ENCODE data around the gene SCAMP3.

Gene SCAMP3

DNA sequence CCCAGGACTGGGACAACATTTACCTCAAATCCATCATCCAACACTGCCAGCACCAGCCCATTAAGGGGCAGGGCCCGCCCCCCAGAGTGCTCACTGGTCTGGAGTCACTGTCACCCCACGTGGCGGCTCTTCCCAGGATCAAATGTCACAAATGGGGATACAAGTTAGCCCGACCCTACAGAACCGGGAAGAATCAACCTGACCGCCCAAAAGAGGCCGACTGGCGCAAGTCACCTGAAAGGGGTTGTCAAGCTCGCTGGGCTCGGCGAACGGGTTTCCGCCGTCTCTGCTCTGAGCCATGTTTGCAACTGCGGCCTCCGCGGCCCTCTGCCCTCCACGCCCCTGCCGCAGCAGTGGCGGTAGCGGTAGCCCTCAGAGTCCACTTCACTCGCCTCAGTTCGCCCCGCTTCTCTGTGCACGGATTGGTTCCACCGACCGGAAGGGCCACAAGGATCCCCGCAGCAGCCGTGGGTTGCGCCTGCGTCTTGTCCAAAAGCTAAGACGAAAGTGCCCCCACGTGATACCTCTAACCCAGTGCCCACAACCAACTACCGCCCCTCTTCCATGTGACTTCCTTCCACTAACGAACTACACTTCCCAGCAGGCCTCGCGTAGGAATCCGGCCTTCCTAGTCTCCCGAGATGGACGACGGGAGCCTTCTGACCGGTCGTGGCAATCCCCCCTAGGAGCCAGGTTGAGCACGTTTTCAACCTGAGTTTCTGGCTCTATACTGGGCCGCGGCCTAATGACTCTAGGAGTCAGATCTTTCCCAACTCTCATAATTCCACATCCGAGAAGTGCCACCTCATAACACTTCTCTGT lies at the start of gene SCAMP3:
Gene SCAMP3, minus strand, starts transcription at position 509 of the 822 bp plus-strand sequence. Its CDS starts 209 bp downstream, at position 300.
- Mint-ChIP-seq H3K27ac (peak within 1 kb of the TSS; percentile 89), H3K4me3 (peak within 1 kb of the TSS; percentile 96), H3K4me1 (ENCODE audit: low read depth) (peaks cover 21% of the 10 kb centered on the region), H3K36me3 (ENCODE audit: low read depth) (peaks cover 64% of the 10 kb centered on the region), H3K27me3 (ENCODE audit: low read depth) (no peaks in the 10 kb centered on the region), H3K9me3 (no peaks in the 10 kb centered on the region)
- DNase-seq (ENCODE audit: low spot score), result peak; percentile 92

DNA sequence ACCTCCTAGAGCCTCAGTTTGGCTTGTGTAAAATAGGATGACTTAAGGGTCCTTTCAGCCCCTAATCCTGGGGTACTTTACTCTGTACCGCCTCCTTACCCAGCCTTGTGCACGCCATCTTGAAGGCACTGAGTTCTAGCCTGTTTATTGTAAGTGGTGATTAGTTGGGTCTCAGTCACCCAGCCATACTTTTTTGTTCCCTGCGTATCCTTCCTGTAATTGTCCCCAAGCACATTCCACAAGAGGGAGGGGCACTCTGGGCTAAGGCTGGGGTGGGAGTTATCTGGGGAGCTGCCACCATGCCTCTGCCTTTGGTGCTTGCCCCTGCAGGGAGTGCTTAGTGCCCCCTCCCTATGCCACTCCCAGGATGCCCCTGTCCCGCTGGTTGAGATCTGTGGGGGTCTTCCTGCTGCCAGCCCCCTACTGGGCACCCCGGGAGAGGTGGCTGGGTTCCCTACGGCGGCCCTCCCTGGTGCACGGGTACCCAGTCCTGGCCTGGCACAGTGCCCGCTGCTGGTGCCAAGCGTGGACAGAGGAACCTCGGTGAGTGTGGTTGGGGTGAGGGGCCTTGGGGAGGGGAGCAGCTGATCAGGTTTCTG lies 47.4 kb upstream of the SCAMP3 start:
- H3K4me1 Mint-ChIP-seq (ENCODE audit: low read depth), result peaks cover 26% of the 10 kb centered on the region
- peak overlapping the region; percentile 95 for H3K27ac Mint-ChIP-seq
- peaks cover 42% of the 10 kb centered on the region for H3K36me3 Mint-ChIP-seq (ENCODE audit: low read depth)
- peak overlapping the region; percentile 98 for H3K4me3 Mint-ChIP-seq
- DNase-seq (ENCODE audit: low spot score), result no peak
- H3K9me3 Mint-ChIP-seq, result no peaks in the 10 kb centered on the region
- H3K27me3 Mint-ChIP-seq (ENCODE audit: low read depth), result no peaks in the 10 kb centered on the region

DNA sequence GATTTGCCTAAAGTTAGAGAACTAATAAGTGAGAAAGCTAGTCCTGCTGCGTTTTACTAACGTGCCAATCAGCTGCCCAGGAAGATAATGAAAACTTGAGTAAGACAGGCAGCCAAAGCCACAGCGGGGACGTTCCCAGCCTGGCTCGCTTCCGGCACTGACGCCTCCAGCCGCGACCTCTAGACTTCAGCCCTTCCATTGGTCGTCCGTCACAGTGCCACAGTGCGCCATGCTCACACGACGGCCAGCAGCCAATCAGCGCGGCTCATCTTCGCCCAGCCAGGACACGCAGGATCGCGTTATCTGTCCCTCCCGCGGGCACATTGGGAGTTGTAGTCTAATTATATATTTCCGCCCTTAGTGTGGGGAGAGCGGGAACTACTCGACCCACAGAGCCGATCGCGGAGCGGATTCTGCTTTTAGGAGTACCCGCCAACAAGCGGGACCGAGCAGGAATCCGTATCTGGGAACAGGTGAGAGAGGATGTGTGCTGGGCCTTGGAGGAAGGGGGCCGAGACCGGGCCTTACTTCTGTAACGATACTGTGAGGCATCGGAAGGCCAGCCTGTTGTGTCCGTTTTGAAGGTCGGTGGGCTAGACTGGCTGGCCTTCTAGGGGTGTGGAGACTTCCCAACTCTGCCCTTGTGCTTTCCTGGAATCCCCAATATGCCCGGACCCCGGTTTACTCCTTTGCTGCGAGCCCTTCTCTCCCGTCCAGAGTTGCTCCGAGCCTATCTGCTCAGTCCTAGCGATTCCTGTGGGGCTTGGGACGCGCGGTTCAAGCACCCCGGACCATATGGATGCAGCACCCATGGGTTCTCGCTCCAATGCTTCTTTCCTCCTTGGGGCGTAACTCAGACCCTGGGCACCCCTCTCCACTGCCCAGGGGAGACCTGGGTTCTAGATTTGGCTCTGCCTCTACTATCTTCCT lies 46.6 kb upstream of the SCAMP3 start, which contains the start of gene FDPS:
Gene FDPS, plus strand, starts transcription at position 374 of the 930 bp plus-strand sequence. CDS start 924 bp downstream, outside the sequence.
- peak; percentile 99 for DNase-seq (ENCODE audit: low spot score)
- no peaks in the 10 kb centered on the region for H3K9me3 Mint-ChIP-seq
- no peaks in the 10 kb centered on the region for H3K27me3 Mint-ChIP-seq (ENCODE audit: low read depth)
- peak within 1 kb of the TSS; percentile 98 for H3K4me3 Mint-ChIP-seq
- peak within 1 kb of the TSS; percentile 95 for H3K27ac Mint-ChIP-seq
- H3K36me3 Mint-ChIP-seq (ENCODE audit: low read depth), result peaks cover 40% of the 10 kb centered on the region
- peaks cover 26% of the 10 kb centered on the region for H3K4me1 Mint-ChIP-seq (ENCODE audit: low read depth)

DNA sequence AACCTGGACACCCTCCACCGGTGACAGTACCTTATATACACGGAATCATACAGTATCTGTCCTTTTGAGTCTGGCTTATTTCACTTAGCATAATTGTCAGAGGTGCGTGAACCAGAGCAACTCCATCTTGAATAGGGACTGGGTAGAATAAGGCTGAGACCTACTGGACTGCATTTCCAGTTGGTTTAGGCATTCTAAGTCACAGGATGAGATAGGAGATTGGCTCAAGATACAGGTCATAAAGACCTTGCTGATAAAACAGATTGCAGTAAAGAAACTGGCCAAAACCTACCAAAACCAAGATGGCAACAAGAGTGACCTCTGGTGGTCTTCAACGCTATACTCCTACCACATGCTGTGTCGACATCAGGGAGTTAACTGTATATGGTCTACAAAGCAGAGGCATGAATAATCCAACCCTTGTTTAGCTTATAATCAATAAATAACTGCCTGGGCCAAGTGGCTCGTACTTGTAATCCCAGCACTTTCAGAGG lies 45.1 kb upstream of the SCAMP3 start:
- Mint-ChIP-seq H3K9me3 (no peaks in the 10 kb centered on the region), H3K27ac (peak overlapping the region; percentile 55), H3K4me1 (ENCODE audit: low read depth) (peaks cover 18% of the 10 kb centered on the region), H3K36me3 (ENCODE audit: low read depth) (peaks cover 28% of the 10 kb centered on the region), H3K27me3 (ENCODE audit: low read depth) (no peaks in the 10 kb centered on the region), H3K4me3 (peak overlapping the region; percentile 42)
- no peak for DNase-seq (ENCODE audit: low spot score)

DNA sequence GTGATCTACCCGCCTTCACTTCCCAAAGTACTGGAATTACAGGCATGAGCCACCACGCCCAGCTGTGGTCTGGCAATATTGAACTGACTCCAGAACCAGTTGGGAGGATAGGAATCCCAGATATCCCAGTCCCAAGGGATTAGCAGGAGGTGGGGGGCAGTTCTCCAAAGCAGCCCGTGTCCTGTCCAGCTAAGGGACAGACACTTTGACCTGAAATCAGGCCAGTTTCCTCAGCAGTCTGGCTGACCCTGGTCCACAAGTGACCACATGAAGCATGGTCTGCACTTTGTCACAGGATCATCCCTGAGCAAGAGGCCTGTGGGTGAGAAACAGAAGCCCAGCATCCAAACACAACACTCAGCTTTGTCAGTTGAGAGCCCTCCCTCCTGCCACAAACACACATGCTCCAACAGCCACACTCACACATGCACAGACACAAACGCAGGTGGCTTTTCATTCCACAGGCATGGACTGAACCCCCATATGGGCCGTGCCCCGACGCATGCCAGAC lies 43.8 kb upstream of the SCAMP3 start:
- H3K27ac Mint-ChIP-seq, result no peak overlapping the region
- no peak for DNase-seq (ENCODE audit: low spot score)
- peaks cover 11% of the 10 kb centered on the region for H3K4me1 Mint-ChIP-seq (ENCODE audit: low read depth)

DNA sequence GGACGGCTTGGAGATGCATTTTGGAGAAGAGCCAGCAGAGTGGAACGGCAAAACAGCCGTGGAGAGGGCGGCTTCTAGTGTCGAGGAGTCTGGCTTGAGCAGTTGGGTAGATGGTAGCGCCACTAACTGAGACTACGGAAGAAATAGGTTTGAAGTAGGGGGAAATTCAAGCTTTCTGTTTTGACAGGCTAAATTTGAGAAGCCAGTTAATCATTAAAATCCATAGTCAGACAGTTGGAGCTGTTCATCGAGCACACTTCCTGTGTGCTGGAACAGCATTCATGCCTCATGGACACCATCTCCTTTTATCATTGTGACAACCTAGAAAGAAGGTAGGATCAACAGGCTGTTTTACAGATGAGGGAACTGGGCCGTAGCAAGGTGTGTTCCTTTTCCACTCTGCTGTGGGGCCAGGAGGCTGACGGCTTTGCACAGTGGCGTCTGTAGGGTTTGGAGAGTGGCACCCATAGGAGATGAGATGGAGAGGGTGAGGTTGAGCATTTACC lies 42.5 kb upstream of the SCAMP3 start:
- H3K4me1 Mint-ChIP-seq (ENCODE audit: low read depth), result no peaks in the 10 kb centered on the region
- H3K36me3 Mint-ChIP-seq (ENCODE audit: low read depth), result peaks cover 6% of the 10 kb centered on the region
- no peaks in the 10 kb centered on the region for H3K27me3 Mint-ChIP-seq (ENCODE audit: low read depth)
- no peaks in the 10 kb centered on the region for H3K9me3 Mint-ChIP-seq
- peak overlapping the region; percentile 22 for H3K27ac Mint-ChIP-seq
- no peak overlapping the region for H3K4me3 Mint-ChIP-seq
- DNase-seq (ENCODE audit: low spot score), result no peak

More for the DNA sequence above, 43.8 kb upstream of the SCAMP3 start:
- H3K4me3 Mint-ChIP-seq, result no peak overlapping the region
- H3K9me3 Mint-ChIP-seq, result no peaks in the 10 kb centered on the region
- H3K27me3 Mint-ChIP-seq (ENCODE audit: low read depth), result no peaks in the 10 kb centered on the region
- H3K36me3 Mint-ChIP-seq (ENCODE audit: low read depth), result peaks cover 18% of the 10 kb centered on the region

DNA sequence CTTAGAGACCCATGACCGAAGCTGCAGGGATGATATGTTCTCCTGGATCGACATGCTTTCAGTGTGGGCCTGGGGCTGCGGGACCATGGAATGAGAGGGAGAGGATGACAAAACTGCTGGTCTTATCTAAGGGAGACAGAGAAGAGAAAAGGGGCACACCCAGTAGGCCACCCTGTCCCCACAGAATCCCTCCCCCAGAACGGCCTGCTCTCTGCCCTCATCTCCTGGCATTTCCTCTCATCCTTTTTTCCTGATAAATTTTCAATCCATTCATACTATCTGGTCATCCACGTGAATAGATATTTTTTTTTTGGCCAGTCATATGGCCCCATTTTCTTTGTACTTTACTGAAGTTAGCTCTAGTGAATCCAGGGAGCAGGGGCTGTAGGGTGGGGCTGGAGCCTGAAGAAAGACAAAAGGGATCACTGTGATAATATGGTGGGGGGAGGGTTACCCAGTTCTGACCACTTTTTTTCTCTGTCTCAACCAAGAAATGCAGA lies 39.2 kb upstream of the SCAMP3 start, which contains the start of gene PKLR:
Gene PKLR, minus strand, starts transcription at position 97 of the 500 bp plus-strand sequence. Its CDS starts 43 bp downstream, at position 54.
- no peak within 1 kb of the TSS for H3K27ac Mint-ChIP-seq
- H3K27me3 Mint-ChIP-seq (ENCODE audit: low read depth), result peaks cover 15% of the 10 kb centered on the region
- H3K4me1 Mint-ChIP-seq (ENCODE audit: low read depth), result peaks cover 5% of the 10 kb centered on the region
- DNase-seq (ENCODE audit: low spot score), result no peak
- H3K36me3 Mint-ChIP-seq (ENCODE audit: low read depth), result no peaks in the 10 kb centered on the region
- no peak within 1 kb of the TSS for H3K4me3 Mint-ChIP-seq
- no peaks in the 10 kb centered on the region for H3K9me3 Mint-ChIP-seq

DNA sequence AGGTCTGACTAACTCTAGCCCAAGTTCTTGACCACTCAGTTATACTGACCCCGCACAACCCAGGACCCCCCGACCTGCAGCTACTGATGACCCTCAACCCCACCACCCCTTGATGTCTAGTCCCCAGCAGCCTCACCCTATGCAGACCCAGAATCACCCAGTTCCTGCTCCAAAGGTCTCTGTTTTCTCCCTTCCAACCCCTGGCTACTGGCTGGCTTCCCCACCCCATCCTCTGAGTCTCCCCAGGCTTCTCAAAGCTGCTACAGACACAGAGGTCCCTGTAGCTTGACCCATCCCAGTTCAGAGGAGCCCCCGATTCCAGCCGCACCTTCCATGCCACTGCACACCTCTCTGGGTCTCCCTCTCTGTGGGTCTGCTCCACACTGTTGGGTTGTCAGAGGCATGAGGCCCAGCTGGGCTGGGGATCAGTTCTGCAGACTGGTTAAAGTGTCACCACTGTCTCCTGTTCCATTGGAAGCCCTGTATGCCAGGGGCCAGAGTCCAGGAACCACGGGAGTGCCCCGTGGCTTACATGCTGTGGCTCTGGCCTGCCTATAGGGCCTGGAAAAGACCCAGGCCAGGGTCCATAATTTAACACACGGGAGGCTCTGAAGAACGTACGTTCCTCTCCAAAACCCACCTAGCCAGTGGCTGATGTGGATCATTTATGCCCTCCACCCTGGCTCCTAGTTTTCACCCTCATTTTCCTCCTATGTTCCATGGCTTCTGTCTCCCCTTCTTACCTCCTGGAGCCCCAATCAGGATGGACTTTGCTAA lies 38.6 kb upstream of the SCAMP3 start:
- peaks cover 21% of the 10 kb centered on the region for H3K27me3 Mint-ChIP-seq (ENCODE audit: low read depth)
- H3K27ac Mint-ChIP-seq, result no peak overlapping the region
- H3K9me3 Mint-ChIP-seq, result no peaks in the 10 kb centered on the region
- no peaks in the 10 kb centered on the region for H3K36me3 Mint-ChIP-seq (ENCODE audit: low read depth)
- H3K4me3 Mint-ChIP-seq, result no peak overlapping the region
- DNase-seq (ENCODE audit: low spot score), result no peak
- peaks cover 5% of the 10 kb centered on the region for H3K4me1 Mint-ChIP-seq (ENCODE audit: low read depth)

DNA sequence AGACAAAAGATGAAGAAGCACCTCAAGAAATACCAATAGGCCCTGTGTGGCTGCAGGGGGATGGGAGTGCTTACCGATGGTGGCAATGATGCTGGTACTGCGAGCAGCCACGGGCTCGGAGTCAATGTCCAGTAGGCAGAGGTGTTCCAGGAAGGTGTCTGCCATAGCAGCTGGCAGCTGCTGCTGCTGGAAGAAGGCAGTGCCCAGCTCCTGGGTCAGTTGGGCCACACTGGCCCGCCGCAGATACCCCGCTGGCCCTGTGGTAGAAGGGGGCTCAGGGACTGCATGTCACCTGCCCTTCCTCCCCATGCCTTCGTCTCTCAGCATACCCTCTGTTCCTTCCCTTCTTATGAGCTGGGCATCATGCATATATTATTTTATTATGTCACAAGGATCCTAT lies 37.9 kb upstream of the SCAMP3 start:
- Mint-ChIP-seq H3K4me3 (no peak overlapping the region), H3K27me3 (ENCODE audit: low read depth) (peaks cover 25% of the 10 kb centered on the region)

DNA sequence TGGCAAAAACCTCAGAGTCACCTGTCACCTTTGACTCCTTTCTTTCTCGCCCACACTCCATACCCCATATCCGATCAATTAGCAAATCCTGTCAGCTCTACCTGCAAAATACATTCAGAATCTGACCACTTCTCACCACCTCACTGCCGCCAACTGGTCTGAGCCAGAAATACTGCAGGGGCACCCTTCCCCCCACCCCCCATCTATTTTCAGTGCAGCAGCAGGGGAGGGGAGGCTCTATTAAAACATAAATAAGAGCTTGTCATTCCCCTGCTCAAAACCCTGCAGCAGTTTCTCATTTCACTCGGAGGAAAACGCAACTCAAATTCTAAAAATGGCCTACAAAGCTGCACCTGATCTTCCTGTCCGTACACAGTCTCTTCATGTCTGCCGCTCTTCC lies 35.2 kb upstream of the SCAMP3 start:
- H3K27me3 Mint-ChIP-seq (ENCODE audit: low read depth), result peaks cover 41% of the 10 kb centered on the region
- H3K36me3 Mint-ChIP-seq (ENCODE audit: low read depth), result no peaks in the 10 kb centered on the region
- no peak overlapping the region for H3K4me3 Mint-ChIP-seq
- no peak overlapping the region for H3K27ac Mint-ChIP-seq
- no peak for DNase-seq (ENCODE audit: low spot score)
- H3K4me1 Mint-ChIP-seq (ENCODE audit: low read depth), result peaks cover 11% of the 10 kb centered on the region
- no peaks in the 10 kb centered on the region for H3K9me3 Mint-ChIP-seq

More for the DNA sequence above, 37.9 kb upstream of the SCAMP3 start:
- no peak for DNase-seq (ENCODE audit: low spot score)
- Mint-ChIP-seq H3K9me3 (no peaks in the 10 kb centered on the region), H3K4me1 (ENCODE audit: low read depth) (peaks cover 7% of the 10 kb centered on the region), H3K36me3 (ENCODE audit: low read depth) (no peaks in the 10 kb centered on the region), H3K27ac (no peak overlapping the region)

DNA sequence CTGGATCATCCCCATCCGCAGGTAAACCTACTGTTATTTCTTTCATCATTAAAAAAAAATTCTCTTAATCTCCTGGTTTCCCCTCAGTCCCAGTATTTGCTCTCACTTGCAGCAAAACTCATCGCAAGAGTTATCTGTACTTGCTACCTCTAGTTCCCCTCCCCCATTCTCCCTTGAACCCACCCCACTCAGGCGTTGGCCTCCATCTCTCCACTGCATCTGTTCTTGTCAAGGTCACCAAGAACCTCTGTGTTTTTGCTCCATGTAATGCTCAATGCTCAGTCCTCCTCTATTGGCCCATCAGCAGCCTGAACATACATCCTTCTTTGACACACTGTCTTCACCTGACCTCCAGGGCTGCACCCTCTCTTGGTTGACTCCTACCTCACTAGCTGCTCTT lies 34.5 kb upstream of the SCAMP3 start:
- H3K27me3 Mint-ChIP-seq (ENCODE audit: low read depth), result peaks cover 44% of the 10 kb centered on the region
- H3K4me1 Mint-ChIP-seq (ENCODE audit: low read depth), result peaks cover 11% of the 10 kb centered on the region
- DNase-seq (ENCODE audit: low spot score), result no peak
- no peak overlapping the region for H3K4me3 Mint-ChIP-seq
- H3K27ac Mint-ChIP-seq, result no peak overlapping the region
- no peaks in the 10 kb centered on the region for H3K36me3 Mint-ChIP-seq (ENCODE audit: low read depth)
- no peaks in the 10 kb centered on the region for H3K9me3 Mint-ChIP-seq

DNA sequence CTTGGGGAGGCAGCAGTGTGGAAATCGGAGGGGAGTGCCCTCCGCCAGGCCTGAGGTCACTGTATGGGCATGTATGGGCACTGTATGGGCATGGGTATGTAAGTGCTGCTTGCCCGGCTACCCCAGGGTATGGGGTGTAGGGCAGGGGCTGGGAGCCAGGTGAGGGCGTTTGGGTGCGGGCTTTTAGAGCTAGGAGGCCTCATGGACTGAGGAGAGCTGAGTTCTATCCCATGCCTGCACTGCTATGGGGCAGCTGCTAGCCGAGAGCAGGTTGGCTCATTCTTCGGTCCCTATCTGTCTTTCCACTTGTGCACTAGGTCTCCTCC lies 33.7 kb upstream of the SCAMP3 start:
- Mint-ChIP-seq H3K9me3 (no peaks in the 10 kb centered on the region), H3K4me3 (no peak overlapping the region), H3K36me3 (ENCODE audit: low read depth) (no peaks in the 10 kb centered on the region), H3K27me3 (ENCODE audit: low read depth) (peaks cover 44% of the 10 kb centered on the region), H3K27ac (no peak overlapping the region), H3K4me1 (ENCODE audit: low read depth) (peaks cover 11% of the 10 kb centered on the region)
- no peak for DNase-seq (ENCODE audit: low spot score)
